ENCODE data around the gene RPL22L1.
"Not testable (repeated sequence)": the region's sequence is repeated elsewhere in the genome, so short reads cannot be mapped to it uniquely, and the experiment has no call there.

Gene RPL22L1

GRCh38 chr3:170877311-170877710 is 7.3 kb upstream of the RPL22L1 start:
- not testable (repeated sequence) for DNase-seq (ENCODE audit: low spot score)

- no peak for DNase-seq (ENCODE audit: low spot score)
Measured at GRCh38 chr3:170876537-170876936, 6.5 kb upstream of the RPL22L1 start.

- DNase-seq (ENCODE audit: low spot score), result no peak
Measured at GRCh38 chr3:170869239-170869590, 780 bp downstream of the RPL22L1 start.

- no peak for DNase-seq (ENCODE audit: low spot score)
Measured at GRCh38 chr3:170868577-170869238, 1.3 kb downstream of the RPL22L1 start.

- DNase-seq (ENCODE audit: low spot score), result no peak
Measured at GRCh38 chr3:170867143-170867937, 2.7 kb downstream of the RPL22L1 start.

- no peak for DNase-seq (ENCODE audit: low spot score)
Measured at GRCh38 chr3:170866499-170866898, 3.5 kb downstream of the RPL22L1 start.

GRCh38 chr3:170865209-170866094 is 4.5 kb downstream of the RPL22L1 start:
- DNase-seq (ENCODE audit: low spot score), result no peak

- peak; percentile 43 for DNase-seq (ENCODE audit: low spot score)
Measured at GRCh38 chr3:170864525-170865208, 5.3 kb downstream of the RPL22L1 start.

GRCh38 chr3:170863816-170864215 is 6.2 kb downstream of the RPL22L1 start:
- DNase-seq (ENCODE audit: low spot score), result peak; percentile 9

- DNase-seq (ENCODE audit: low spot score), result peak; percentile 29
Measured at GRCh38 chr3:170862618-170863374, 7.2 kb downstream of the RPL22L1 start.

- DNase-seq (ENCODE audit: low spot score), result no peak
Measured at GRCh38 chr3:170858599-170858998, 11.4 kb downstream of the RPL22L1 start.

- no peak for DNase-seq (ENCODE audit: low spot score)
Measured at GRCh38 chr3:170852324-170852723, 17.7 kb downstream of the RPL22L1 start.

GRCh38 chr3:170848292-170848917 is 21.6 kb downstream of the RPL22L1 start:
- peak; percentile 48 for DNase-seq (ENCODE audit: low spot score)

- no peak for DNase-seq (ENCODE audit: low spot score)
Measured at GRCh38 chr3:170844377-170844776, 25.6 kb downstream of the RPL22L1 start.

- no peak for DNase-seq (ENCODE audit: low spot score)
Measured at GRCh38 chr3:170840291-170840859, 29.6 kb downstream of the RPL22L1 start.

- DNase-seq (ENCODE audit: low spot score), result no peak
Measured at GRCh38 chr3:170839518-170840100, 30.4 kb downstream of the RPL22L1 start.

- no peak for DNase-seq (ENCODE audit: low spot score)
Measured at GRCh38 chr3:170836491-170836890, 33.5 kb downstream of the RPL22L1 start.

GRCh38 chr3:170835336-170835735 is 34.7 kb downstream of the RPL22L1 start:
- no peak for DNase-seq (ENCODE audit: low spot score)

- DNase-seq (ENCODE audit: low spot score), result no peak
Measured at GRCh38 chr3:170830580-170830979, 39.4 kb downstream of the RPL22L1 start.

Data from SW480 (cell line).